HG02610 (cell line): ENCODE data around the gene IRF9.

ENCODE experiments used
- ATAC-seq: cut with Tn5 transposase; IDR thresholded peaks from one replicate; pipeline ENCODE4 v1.9.1; 2021; ENCODE audit warnings: mild to moderate bottlenecking, moderate library complexity; ENCODE audit not compliant: unreplicated experiment

IRF9 gene

DNA sequence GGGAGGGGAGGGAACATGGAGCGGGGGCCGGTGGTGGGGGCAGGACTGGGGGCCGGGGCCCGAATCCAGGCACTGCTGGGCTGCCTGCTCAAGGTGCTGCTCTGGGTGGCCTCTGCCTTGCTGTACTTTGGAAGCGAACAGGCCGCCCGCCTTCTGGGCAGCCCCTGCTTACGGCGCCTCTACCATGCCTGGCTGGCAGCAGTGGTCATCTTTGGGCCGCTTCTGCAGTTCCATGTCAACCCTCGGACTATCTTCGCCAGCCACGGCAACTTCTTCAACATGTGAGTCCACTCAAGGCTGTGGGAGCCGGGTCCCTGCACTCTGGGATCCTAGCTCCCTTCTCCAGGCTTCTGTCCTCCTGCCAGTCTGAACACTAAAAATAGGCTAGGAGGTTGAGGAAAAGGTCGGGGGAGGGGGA is 29.5 kb upstream of the IRF9 start:
- no peak for ATAC-seq

DNA sequence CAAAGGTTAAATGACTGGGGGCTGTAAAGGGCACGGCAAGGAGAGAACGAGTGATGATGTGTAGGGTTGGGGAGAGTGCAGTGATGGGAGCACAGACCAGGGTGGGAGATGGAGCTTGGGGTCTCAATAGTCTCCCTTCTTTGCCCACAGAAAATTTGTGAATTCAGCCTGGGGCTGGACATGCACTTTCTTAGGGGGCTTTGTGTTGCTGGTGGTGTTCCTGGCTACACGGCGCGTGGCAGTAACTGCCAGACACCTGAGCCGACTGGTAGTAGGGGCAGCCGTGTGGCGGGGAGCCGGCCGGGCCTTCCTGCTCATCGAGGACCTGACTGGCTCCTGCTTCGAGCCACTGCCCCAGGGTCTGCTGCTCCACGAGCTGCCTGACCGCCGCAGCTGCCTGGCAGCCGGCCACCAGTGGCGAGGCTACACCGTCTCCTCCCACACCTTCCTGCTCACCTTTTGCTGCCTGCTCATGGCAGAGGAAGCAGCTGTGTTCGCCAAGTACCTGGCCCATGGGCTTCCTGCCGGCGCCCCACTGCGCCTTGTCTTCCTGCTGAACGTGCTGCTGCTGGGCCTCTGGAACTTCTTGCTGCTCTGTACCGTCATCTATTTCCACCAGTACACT is 28.9 kb upstream of the IRF9 start:
- no peak for ATAC-seq

- no peak for ATAC-seq
Observed at GRCh38 chr14:24132976-24133375, 28.1 kb upstream of the IRF9 start.

GRCh38 chr14:24133735-24134134 is 27.3 kb upstream of the IRF9 start:
- ATAC-seq = no peak

DNA sequence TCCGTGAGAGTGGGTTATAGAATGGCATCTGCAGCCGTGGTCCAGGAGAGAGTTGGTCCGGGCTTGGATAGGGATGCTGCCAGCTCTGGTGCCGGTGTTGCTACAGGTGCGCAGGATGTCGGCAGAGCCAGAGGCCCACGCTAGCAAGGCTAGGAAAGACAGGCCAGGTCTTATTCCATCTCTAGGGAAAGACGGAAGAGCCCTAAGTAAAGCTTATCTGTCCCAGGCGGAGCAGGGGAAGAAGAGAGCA is 25.6 kb upstream of the IRF9 start:
- ATAC-seq = peak; percentile 1

DNA sequence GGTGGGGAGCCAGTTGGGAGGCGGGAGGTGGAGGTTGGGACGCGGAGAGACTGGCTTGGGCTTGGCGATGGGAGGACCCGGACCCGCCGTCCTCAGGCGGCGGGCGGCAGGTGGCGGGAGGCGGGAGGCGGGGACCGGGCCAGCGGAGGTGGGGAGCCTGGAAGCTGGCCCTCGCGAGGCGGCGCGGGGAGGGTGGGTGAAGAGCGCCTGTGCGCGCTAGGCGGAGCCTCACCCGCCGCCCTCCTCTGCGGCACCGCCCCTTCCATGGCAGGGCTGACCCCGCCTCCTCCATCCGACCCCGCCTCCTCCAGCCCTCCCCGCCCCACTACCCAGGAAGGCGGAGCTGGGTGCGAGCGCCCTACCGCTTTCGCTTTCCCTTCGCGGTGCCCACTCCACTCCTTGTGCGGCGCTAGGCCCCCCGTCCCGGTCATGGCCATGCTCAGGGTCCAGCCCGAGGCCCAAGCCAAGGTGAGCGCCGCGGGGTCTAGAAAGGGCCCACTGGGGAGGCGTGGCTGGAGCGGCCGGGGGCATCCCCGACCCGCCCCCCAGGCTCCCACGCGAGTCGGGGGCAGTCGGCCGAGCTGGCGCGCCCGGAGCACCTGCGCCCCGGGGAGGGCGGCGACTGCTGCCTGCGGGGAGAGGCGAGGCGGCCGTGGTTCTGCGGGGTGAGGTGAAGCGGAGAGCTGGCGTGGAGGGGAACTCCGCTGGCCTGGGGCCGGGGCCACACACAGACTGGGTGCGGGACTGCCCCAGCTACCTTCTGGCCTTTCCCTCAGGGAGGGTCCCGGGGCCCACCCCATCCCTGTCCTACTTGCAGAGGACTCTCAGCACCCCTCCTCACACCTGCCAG is 25.0 kb upstream of the IRF9 start, which contains the start of gene PSME1:
Gene PSME1, plus strand, starts transcription at position 361 of the 850 bp plus-strand sequence. Its CDS starts 69 bp downstream, at position 430.
- ATAC-seq = peak; percentile 87

DNA sequence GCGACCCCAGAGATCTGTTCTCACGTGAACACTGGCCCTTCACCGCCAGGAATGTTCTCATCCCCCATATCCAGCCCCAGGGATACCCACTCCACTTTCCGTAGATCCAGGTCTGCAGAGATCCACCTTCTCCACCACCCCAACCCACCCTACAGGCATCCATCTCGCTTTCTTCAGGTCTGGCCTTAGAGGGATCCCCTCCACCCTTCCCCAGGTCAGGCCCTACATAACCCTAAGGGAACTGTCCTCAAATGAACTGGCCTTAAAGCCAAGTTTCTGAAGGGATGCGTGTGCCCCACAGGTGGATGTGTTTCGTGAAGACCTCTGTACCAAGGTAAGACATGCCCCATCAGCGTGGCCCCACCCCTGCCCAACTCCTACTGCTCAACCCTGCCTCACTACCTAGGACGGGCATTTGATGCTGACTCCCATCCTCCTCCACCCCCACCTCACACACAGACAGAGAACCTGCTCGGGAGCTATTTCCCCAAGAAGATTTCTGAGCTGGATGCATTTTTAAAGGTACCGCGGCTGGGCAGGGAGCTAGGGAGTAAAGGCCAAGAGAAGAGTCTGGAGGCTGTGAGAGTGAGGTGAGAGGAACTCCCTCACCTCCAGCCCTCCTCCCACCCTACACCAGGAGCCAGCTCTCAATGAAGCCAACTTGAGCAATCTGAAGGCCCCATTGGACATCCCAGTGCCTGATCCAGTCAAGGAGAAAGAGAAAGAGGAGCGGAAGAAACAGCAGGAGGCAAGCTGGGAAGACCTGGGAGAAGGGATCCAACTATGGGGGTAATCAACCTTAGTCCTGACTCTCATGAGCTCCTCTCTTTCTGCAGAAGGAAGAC is 24.2 kb upstream of the IRF9 start:
- no peak for ATAC-seq

DNA sequence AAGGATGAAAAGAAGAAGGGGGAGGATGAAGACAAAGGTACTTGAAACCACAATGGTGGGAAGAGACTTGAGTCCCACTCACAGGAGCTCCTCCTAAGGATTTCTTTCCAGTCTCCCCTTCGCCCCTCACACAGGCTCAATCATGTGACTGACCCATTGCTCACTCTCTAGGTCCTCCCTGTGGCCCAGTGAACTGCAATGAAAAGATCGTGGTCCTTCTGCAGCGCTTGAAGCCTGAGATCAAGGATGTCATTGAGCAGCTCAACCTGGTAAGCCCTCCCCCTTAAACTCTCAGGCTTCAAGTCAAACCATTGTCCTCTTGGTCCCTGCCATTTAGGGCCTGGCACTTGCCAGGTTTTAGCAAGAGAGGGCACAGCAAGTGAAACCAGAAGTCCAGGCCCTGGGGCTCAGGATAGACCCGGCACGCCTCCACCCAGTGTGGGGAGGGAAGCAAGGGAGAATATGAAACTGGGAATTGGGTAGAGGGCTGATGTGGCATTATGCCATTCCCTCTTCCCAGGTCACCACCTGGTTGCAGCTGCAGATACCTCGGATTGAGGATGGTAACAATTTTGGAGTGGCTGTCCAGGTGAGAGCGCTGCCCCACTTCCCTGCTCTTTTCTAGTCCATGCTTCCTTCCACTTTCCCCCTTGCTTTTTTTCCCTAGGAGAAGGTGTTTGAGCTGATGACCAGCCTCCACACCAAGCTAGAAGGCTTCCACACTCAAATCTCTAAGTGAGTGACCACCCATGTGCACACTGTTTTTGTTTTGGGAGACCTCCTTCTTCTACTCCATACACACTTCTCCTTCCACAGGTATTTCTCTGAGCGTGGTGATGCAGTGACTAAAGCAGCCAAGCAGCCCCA is 23.3 kb upstream of the IRF9 start:
- no peak for ATAC-seq

- ATAC-seq = no peak
Observed at GRCh38 chr14:24138396-24139271, 22.4 kb upstream of the IRF9 start.

- no peak for ATAC-seq
Observed at GRCh38 chr14:24139272-24139934, 21.7 kb upstream of the IRF9 start.

GRCh38 chr14:24141097-24141880 is 19.8 kb upstream of the IRF9 start, which contains the start of gene EMC9:
Gene EMC9 (minus strand): TSS chr14:24141591. CDS start chr14:24141304, 287 bp downstream.
- peak; percentile 88 for ATAC-seq

DNA sequence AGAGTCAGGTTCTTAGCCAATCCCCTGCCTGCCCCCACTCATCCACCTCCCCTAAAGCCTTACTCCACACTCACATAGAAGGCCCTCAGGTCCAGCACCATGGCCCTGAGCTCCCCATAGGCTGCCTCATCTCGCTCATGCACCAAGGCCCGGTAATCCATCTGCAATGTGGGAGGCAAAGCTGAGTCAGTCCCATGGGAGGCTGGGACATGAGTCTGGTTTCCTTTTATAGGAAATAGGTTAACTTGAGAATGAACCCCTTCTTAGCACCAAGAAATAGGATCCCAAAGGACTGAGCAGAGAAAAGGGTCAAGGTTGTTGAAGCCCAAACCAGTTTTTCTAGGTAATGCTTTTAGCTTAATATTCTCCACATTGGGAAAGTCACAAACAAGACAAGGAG is 17.6 kb upstream of the IRF9 start:
- no peak for ATAC-seq

- ATAC-seq = no peak
Observed at GRCh38 chr14:24144451-24144850, 16.6 kb upstream of the IRF9 start.

GRCh38 chr14:24145219-24145618 is 15.8 kb upstream of the IRF9 start:
- ATAC-seq = no peak

DNA sequence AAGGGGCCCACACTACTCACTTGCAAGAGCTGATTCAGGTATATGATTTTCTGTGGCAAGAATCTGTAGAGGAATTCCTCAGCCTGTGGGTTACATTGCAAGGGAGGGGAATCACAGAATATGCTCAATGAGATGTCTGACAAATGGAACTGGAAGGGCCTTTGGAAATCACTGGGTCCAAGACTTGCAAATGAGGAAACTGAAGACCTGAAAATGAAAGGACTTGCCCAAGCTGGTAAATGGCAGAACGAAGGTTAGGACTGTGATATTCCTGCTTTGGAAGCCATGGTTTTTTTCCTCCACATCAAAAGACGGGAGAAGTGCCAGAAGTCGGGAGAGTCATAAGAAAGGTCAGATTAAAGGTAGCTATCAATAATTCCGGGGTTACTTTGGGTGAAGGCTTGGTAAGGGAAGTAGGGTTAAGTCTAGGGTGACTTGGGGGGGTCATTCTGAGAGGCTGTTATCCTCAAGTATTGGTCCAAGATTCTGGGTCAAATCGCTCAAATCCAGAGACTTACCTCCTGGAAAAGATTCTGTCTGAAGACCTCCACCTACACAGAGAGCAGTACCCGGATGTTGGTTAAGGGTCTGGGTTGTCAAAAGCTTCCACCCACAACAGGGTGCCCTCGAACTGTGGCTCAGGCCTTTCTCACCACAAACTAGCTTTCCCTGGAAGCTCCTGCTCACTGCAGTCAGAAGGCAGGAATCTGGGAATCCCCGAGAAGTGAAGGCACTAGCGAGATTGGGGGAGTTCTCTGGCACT is 15.2 kb upstream of the IRF9 start:
- no peak for ATAC-seq

GRCh38 chr14:24146453-24146977 is 14.6 kb upstream of the IRF9 start, which contains the start of gene PSME2:
Gene PSME2 (minus strand): TSS chr14:24146610. CDS start chr14:24146581, 29 bp downstream.
- peak; percentile 66 for ATAC-seq
